HCT116 (cell line): ENCODE measurements around the gene CCDC188. TPM values are rescaled to one million over a fixed set of nuclear protein-coding genes. Genes with fewer than 3 reads are reported as not detected.

Experiments used
- ATAC-seq: fragments of 200-7000 bp; cut with Tn5 transposase; 2 replicates; pipeline ENCODE4 v1.9.1; 2020; ENCODE audit warnings: mild to moderate bottlenecking, moderate library complexity
- BruUV-seq: library from RNA; stranded (reverse); fragments of 400-500 nt; replicated peaks from 2 replicates; lab custom pipeline; 2021; lab: Mats Ljungman, UMichigan
- CTCF ChIA-PET: fragments of 300-600 bp; sonication (Branson Sonifier 250); formaldehyde crosslinking; loops from one replicate; lab custom pipeline; 2021; ENCODE audit warnings: antibody characterized with exemption; lab: Charles Lee
- POLR2A ChIA-PET: fragments of 300-600, 350-600 bp; sonication (Branson Sonifier 250); formaldehyde crosslinking; loops from one replicate; lab custom pipeline; 2021; ENCODE audit warnings: antibody characterized with exemption; lab: Charles Lee
- RAD21 ChIA-PET, 2 experiments: fragments of 300-600 bp; sonication (Branson Sonifier 250); formaldehyde crosslinking; loops; one replicate each; lab custom pipeline; 2023; ENCODE audit warnings: low total read pairs in 2 of 2; ENCODE audit not compliant: uncharacterized antibody in 2 of 2, unreplicated experiment in 2 of 2, low non-redundant PET in 1 of 2; lab: Charles Lee
- DNase-seq: peaks from one replicate; pipeline ENCODE4 v3.0.0-alpha.2; 2010; ENCODE audit warnings: low read depth, low spot score
- H2AFZ ChIP-seq: fragments of 200-600 bp; shearing (Covaris generic), sonication (generic); 2 replicates; pipeline ENCODE4 v1.6.1; 2017; ENCODE audit warnings: low read depth, mixed run types, mixed read lengths, antibody characterized with exemption, low read length; ENCODE audit not compliant: poor library complexity, severe bottlenecking
- H3K27ac ChIP-seq: 2 replicates; pipeline ENCODE4 v1.5.1; 2012; ENCODE audit warnings: low read depth, low read length
- H3K27me3 ChIP-seq: fragments of 200-600 bp; sonication (generic); 2 replicates; pipeline ENCODE4 v1.6.1; 2016; ENCODE audit warnings: mixed run types, low read length, mixed read lengths; ENCODE audit not compliant: insufficient read depth
- H3K36me3 ChIP-seq, 2 experiments: fragments of 200-500 bp in 1 of 2; fragments of 200-600 bp in 1 of 2; sonication (Bioruptor generic) in 1 of 2; sonication (generic) in 1 of 2; 2 replicates each; pipeline versions ENCODE4 v1.5.1 to v1.6.1; 2014 to 2016; ENCODE audit warnings: low read length in 2 of 2, inconsistent platforms in 1 of 2, mixed read lengths in 1 of 2, mixed run types in 1 of 2; ENCODE audit not compliant: insufficient read depth in 2 of 2, control insufficient read depth in 1 of 2
- H3K4me1 ChIP-seq, 2 experiments: fragments of 200-600 bp in 1 of 2; sonication (generic) in 1 of 2; 2 replicates each; pipeline versions ENCODE4 v1.5.1 to v1.6.1; 2012 to 2017; ENCODE audit warnings: low read length in 2 of 2, inconsistent platforms in 1 of 2, mild to moderate bottlenecking in 1 of 2, mixed read lengths in 1 of 2, mixed run types in 1 of 2, moderate library complexity in 1 of 2; ENCODE audit not compliant: insufficient read depth in 2 of 2, control insufficient read depth in 1 of 2
- H3K4me2 ChIP-seq: fragments of 200-600 bp; sonication (generic); 2 replicates; pipeline ENCODE4 v1.6.1; 2017; ENCODE audit warnings: mixed run types, low read length, mixed read lengths
- H3K4me3 ChIP-seq, 2 experiments: fragments of 200-600 bp in 1 of 2; sonication (generic) in 1 of 2; replicated peaks in 1 of 2; 2 replicates each; pipeline ENCODE4 v1.5.1; 2011 to 2016; ENCODE audit warnings: low read length in 2 of 2, control low read depth in 1 of 2, low read depth in 1 of 2, mild to moderate bottlenecking in 1 of 2, mixed read lengths in 1 of 2, mixed run types in 1 of 2
- H3K79me2 ChIP-seq: fragments of 200-600 bp; sonication (generic); 2 replicates; pipeline ENCODE4 v1.6.1; 2017; ENCODE audit warnings: mild to moderate bottlenecking, mixed run types, low read length, moderate library complexity, mixed read lengths; ENCODE audit not compliant: insufficient read depth
- H3K9ac ChIP-seq: fragments of 200-600 bp; sonication (generic); 2 replicates; pipeline ENCODE4 v1.6.1; 2016; ENCODE audit warnings: low read length, mixed read lengths
- H3K9me2 ChIP-seq: fragments of 200-600 bp; sonication (generic), shearing (Covaris generic); 2 replicates; pipeline ENCODE4 v1.6.1; 2017; ENCODE audit warnings: mixed run types, mild to moderate bottlenecking, moderate library complexity; ENCODE audit not compliant: insufficient read depth
- H3K9me3 ChIP-seq, 2 experiments: fragments of 200-500 bp in 1 of 2; fragments of 200-600 bp in 1 of 2; sonication (Bioruptor generic) in 1 of 2; sonication (generic) in 1 of 2; 2 replicates each; pipeline ENCODE4 v1.6.1; 2014 to 2017; ENCODE audit warnings: low read length in 2 of 2, mixed read lengths in 2 of 2, inconsistent platforms in 1 of 2, low read depth in 1 of 2, mild to moderate bottlenecking in 1 of 2, mixed run types in 1 of 2, moderate library complexity in 1 of 2; ENCODE audit not compliant: control insufficient read depth in 1 of 2, insufficient read depth in 1 of 2
- H4K20me1 ChIP-seq: fragments of 200-600 bp; sonication (generic), shearing (Covaris generic); 2 replicates; pipeline ENCODE4 v1.6.1; 2017; ENCODE audit warnings: mixed run types, mild to moderate bottlenecking, moderate library complexity; ENCODE audit not compliant: insufficient read depth
- CBX3 ChIP-seq: IDR thresholded peaks from 2 replicates; pipeline ENCODE4 v1.6.1; 2012; ENCODE audit warnings: low read depth
- CEBPB ChIP-seq: IDR thresholded peaks from 2 replicates; pipeline ENCODE4 v1.6.1; 2012; ENCODE audit warnings: low read depth
- CTCF ChIP-seq, 3 experiments: fragments of 200-600 bp in 1 of 3; sonication (generic) in 1 of 3; IDR thresholded peaks in 2 of 3; conservative IDR thresholded peaks in 1 of 3; 2 replicates each; pipeline ENCODE4 v1.5.1; 2012 to 2017; ENCODE audit warnings: low read depth in 2 of 3, low read length in 2 of 3, antibody characterized with exemption in 1 of 3, borderline replicate concordance in 1 of 3, control low read depth in 1 of 3, mild to moderate bottlenecking in 1 of 3, mixed read lengths in 1 of 3, mixed run types in 1 of 3, moderate library complexity in 1 of 3; ENCODE audit not compliant: insufficient read depth in 1 of 3
- EGR1 ChIP-seq: IDR thresholded peaks from 2 replicates; pipeline ENCODE4 v1.6.1; 2012; ENCODE audit warnings: low read depth
- ELF1 ChIP-seq: IDR thresholded peaks from 2 replicates; pipeline ENCODE4 v1.6.1; 2012; ENCODE audit warnings: low read depth, borderline replicate concordance
- EZH2 ChIP-seq: fragments of 200-600 bp; sonication (generic); IDR thresholded peaks from 2 replicates; pipeline ENCODE4 v1.6.1; 2017; ENCODE audit warnings: antibody characterized with exemption, mixed run types
- FOSL1 ChIP-seq: IDR thresholded peaks from 2 replicates; pipeline ENCODE4 v1.6.1; 2012; ENCODE audit warnings: low read depth
- JUND ChIP-seq: IDR thresholded peaks from 2 replicates; pipeline ENCODE4 v1.6.1; 2012
- MAX ChIP-seq: IDR thresholded peaks from 2 replicates; pipeline ENCODE4 v1.6.1; 2012
- POLR2A ChIP-seq: IDR thresholded peaks from 2 replicates; pipeline ENCODE4 v1.7.0; 2011; ENCODE audit warnings: borderline replicate concordance; ENCODE audit not compliant: insufficient read depth, insufficient read length; ENCODE audit errors: extremely low read depth
- RAD21 ChIP-seq: IDR thresholded peaks from 2 replicates; pipeline ENCODE4 v1.6.1; 2012; ENCODE audit warnings: low read depth, mild to moderate bottlenecking
- SIN3A ChIP-seq: IDR thresholded peaks from 2 replicates; pipeline ENCODE4 v1.6.1; 2012; ENCODE audit warnings: low read depth
- SP1 ChIP-seq: IDR thresholded peaks from 2 replicates; pipeline ENCODE4 v1.6.1; 2012; ENCODE audit warnings: low read depth
- SRF ChIP-seq: IDR thresholded peaks from 2 replicates; pipeline ENCODE4 v1.6.1; 2012; ENCODE audit warnings: low read depth
- TCF7L2 ChIP-seq: IDR thresholded peaks from 2 replicates; pipeline ENCODE4 v1.7.0; 2011; ENCODE audit warnings: borderline replicate concordance, inconsistent platforms; ENCODE audit not compliant: insufficient read depth, insufficient read length; ENCODE audit errors: extremely low read depth
- YY1 ChIP-seq: IDR thresholded peaks from 2 replicates; pipeline ENCODE4 v1.6.1; 2011; ENCODE audit warnings: low read length, low read depth, moderate library complexity, mild to moderate bottlenecking; ENCODE audit not compliant: insufficient replicate concordance; ENCODE audit errors: extremely low read depth
- ZBTB33 ChIP-seq: IDR thresholded peaks from 2 replicates; pipeline ENCODE4 v1.6.1; 2011; ENCODE audit warnings: mild to moderate bottlenecking, low read length, moderate library complexity; ENCODE audit not compliant: insufficient replicate concordance; ENCODE audit errors: extremely low read depth
- ZFX ChIP-seq: fragments of 450-650 bp; IDR thresholded peaks from 2 replicates; pipeline ENCODE4 v1.6.1; 2017
- ZNF274 ChIP-seq: fragments of 200-500 bp; sonication (Bioruptor generic); IDR thresholded peaks from 2 replicates; pipeline ENCODE4 v1.6.1; 2014; ENCODE audit warnings: mild to moderate bottlenecking, low read depth, low read length, inconsistent platforms
- intact Hi-C: fragments of 100-400 bp; cut with micrococcal nuclease; formaldehyde crosslinking; loops from 2 replicates; pipeline ENCODE4 v1.10.0; 2022
- total RNA-seq: library from RNA; stranded (reverse); gene quantifications from one replicate; pipeline ENCODE4 v1.2.1, GENCODE V29; 2021; ENCODE audit not compliant: unreplicated experiment
- TF ChIP-seq, protein P1 (sequence below): IDR thresholded peaks from 2 replicates; pipeline ENCODE4 v1.6.1; 2012; ENCODE audit warnings: low read depth

CCDC188 gene
- total RNA-seq, 1 experiment from 2014 or later: not detected

- no peaks in the 10 kb centered on the region for H3K4me1 ChIP-seq
- no TSS peak for BruUV-seq
- no peak overlapping the region for H3K9ac ChIP-seq
- ChIA-PET POLR2A (no interaction called here), CTCF (no interaction called here), RAD21 (no interaction called here)
- no peaks in the 10 kb centered on the region for H4K20me1 ChIP-seq
- intact Hi-C loops: no loop called here
- no peak overlapping the region for H2AFZ ChIP-seq
- H3K27me3 ChIP-seq: no peaks in the 10 kb centered on the region
- H3K9me2 ChIP-seq: no peaks in the 10 kb centered on the region
- TF ChIP-seq ZNF274 (no peak), ZFX (no peak), RAD21 (no peak), SRF (no peak), ZBTB33 (no peak), ELF1 (no peak), POLR2A (no peak), JUND (no peak), CTCF (IDR thresholded peaks at IDR 0.05 in 2 of 3, conservative IDR thresholded peaks at IDR 0.05 in 1 of 3; ENCODE audit: borderline replicate concordance in 1 of 3, insufficient read depth in 1 of 3, low read depth in 2 of 3, low read length in 2 of 3) (no peak), TCF7L2 (no peak), SIN3A (no peak), EGR1 (no peak), FOSL1 (no peak), CEBPB (no peak), YY1 (no peak), MAX (no peak), SP1 (no peak), EZH2 (no peak), CBX3 (no peak)
- TF ChIP-seq, protein P1, sequence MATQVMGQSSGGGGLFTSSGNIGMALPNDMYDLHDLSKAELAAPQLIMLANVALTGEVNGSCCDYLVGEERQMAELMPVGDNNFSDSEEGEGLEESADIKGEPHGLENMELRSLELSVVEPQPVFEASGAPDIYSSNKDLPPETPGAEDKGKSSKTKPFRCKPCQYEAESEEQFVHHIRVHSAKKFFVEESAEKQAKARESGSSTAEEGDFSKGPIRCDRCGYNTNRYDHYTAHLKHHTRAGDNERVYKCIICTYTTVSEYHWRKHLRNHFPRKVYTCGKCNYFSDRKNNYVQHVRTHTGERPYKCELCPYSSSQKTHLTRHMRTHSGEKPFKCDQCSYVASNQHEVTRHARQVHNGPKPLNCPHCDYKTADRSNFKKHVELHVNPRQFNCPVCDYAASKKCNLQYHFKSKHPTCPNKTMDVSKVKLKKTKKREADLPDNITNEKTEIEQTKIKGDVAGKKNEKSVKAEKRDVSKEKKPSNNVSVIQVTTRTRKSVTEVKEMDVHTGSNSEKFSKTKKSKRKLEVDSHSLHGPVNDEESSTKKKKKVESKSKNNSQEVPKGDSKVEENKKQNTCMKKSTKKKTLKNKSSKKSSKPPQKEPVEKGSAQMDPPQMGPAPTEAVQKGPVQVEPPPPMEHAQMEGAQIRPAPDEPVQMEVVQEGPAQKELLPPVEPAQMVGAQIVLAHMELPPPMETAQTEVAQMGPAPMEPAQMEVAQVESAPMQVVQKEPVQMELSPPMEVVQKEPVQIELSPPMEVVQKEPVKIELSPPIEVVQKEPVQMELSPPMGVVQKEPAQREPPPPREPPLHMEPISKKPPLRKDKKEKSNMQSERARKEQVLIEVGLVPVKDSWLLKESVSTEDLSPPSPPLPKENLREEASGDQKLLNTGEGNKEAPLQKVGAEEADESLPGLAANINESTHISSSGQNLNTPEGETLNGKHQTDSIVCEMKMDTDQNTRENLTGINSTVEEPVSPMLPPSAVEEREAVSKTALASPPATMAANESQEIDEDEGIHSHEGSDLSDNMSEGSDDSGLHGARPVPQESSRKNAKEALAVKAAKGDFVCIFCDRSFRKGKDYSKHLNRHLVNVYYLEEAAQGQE: no peak
- no peaks in the 10 kb centered on the region for H3K9me3 ChIP-seq
- no peak overlapping the region for H3K4me2 ChIP-seq
- no peaks in the 10 kb centered on the region for H3K79me2 ChIP-seq
- DNase-seq (no peak), ATAC-seq (no peak)
- H3K4me3 ChIP-seq: no peak overlapping the region
- H3K36me3 ChIP-seq: no peaks in the 10 kb centered on the region
- H3K27ac ChIP-seq: no peak overlapping the region
These were observed 41.6 kb upstream of the CCDC188 start for GRCh38 chr22:20192293-20192971.
